Progenitor cell of endocrine pancreas (in vitro differentiated cells): ENCODE measurements around the gene ELOVL6. TPM values are rescaled to one million over a fixed set of nuclear protein-coding genes. Genes with fewer than 3 reads are reported as not detected.

Experiments
- DNase-seq: peaks from one replicate; pipeline ENCODE4 v3.0.0; 2021; ENCODE audit warnings: low spot score; ENCODE audit not compliant: unreplicated experiment
- H3K27ac Mint-ChIP-seq: 2 replicates; pipeline ENCODE4 v1.8.0; 2021; ENCODE audit warnings: mild to moderate bottlenecking, moderate library complexity, mixed read lengths
- H3K27me3 Mint-ChIP-seq: 2 replicates; pipeline ENCODE4 v1.8.0; 2021; ENCODE audit warnings: mixed read lengths
- H3K36me3 Mint-ChIP-seq: 2 replicates; pipeline ENCODE4 v1.8.0; 2022; ENCODE audit warnings: mixed read lengths; ENCODE audit not compliant: insufficient read depth
- H3K4me1 Mint-ChIP-seq: 2 replicates; pipeline ENCODE4 v1.8.0; 2021; ENCODE audit warnings: low read depth, mixed read lengths
- H3K4me3 Mint-ChIP-seq: 2 replicates; pipeline ENCODE4 v1.8.0; 2021; ENCODE audit warnings: low read depth, mild to moderate bottlenecking, moderate library complexity, mixed read lengths
- H3K9me3 Mint-ChIP-seq: 2 replicates; pipeline ENCODE4 v1.8.0; 2021; ENCODE audit warnings: low read depth, mixed read lengths
- total RNA-seq: library from RNA; stranded (reverse); gene quantifications from 2 replicates; pipeline ENCODE4 v1.2.1, GENCODE V29; 2021
- TF ChIP-seq, protein P1 (sequence below): fragments of 200-600 bp; sonication (generic); IDR thresholded peaks from one replicate; pipeline ENCODE4 v1.5.0; 2021; ENCODE audit warnings: antibody characterized with exemption, mild to moderate bottlenecking; ENCODE audit not compliant: unreplicated experiment

Gene ELOVL6
- total RNA-seq, 1 donor from 2014 or later, result 34.3 TPM

DNA sequence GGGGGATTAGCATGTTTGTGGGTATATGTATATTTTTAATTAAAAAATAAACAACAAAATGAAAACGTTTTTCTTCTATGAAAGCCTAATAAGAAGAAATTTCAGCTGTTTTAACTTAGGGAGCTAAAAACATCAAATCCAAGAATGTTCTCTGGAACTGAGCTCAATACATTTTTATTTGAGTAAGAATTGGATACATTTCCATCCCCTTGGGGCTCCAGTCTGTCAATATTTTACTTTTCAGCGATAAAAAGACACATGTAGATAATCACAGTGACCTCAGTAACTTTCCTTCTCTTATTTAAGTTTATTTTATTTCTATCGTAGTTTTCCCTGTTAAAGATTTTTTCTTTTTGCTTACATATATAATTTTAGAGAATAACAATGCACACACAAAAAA, 59.3 kb downstream of the ELOVL6 start:
- H3K9me3 Mint-ChIP-seq, result no peaks in the 10 kb centered on the region
- no peak overlapping the region for H3K4me3 Mint-ChIP-seq
- TF ChIP-seq, protein P1, sequence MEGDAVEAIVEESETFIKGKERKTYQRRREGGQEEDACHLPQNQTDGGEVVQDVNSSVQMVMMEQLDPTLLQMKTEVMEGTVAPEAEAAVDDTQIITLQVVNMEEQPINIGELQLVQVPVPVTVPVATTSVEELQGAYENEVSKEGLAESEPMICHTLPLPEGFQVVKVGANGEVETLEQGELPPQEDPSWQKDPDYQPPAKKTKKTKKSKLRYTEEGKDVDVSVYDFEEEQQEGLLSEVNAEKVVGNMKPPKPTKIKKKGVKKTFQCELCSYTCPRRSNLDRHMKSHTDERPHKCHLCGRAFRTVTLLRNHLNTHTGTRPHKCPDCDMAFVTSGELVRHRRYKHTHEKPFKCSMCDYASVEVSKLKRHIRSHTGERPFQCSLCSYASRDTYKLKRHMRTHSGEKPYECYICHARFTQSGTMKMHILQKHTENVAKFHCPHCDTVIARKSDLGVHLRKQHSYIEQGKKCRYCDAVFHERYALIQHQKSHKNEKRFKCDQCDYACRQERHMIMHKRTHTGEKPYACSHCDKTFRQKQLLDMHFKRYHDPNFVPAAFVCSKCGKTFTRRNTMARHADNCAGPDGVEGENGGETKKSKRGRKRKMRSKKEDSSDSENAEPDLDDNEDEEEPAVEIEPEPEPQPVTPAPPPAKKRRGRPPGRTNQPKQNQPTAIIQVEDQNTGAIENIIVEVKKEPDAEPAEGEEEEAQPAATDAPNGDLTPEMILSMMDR, result no peak
- H3K36me3 Mint-ChIP-seq, result peaks cover 3% of the 10 kb centered on the region
- H3K27me3 Mint-ChIP-seq, result peaks cover 10% of the 10 kb centered on the region
- peaks cover 29% of the 10 kb centered on the region for H3K4me1 Mint-ChIP-seq
- no peak for DNase-seq
- no peak overlapping the region for H3K27ac Mint-ChIP-seq

DNA sequence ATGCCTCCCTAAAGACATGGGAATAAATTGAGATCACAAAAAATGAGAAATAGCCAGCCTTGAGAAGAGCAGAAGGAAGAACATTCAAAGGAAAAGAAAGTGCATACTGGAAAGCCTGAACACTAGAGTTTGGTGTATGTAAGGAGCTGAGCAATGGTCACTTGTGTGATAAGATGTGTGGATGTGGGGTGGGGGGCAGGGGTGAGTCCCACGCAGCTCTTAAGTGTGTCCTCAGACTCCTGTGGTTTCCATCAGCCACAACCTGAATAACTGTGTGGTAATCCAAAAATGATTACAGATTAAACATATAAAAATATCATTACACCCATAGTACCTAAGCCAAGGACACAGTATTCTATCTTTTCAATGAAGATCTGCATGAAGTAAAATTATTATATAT, 59.9 kb downstream of the ELOVL6 start:
- TF ChIP-seq, protein P1, result no peak
- Mint-ChIP-seq H3K27ac (no peak overlapping the region), H3K36me3 (peaks cover 3% of the 10 kb centered on the region), H3K9me3 (no peaks in the 10 kb centered on the region), H3K27me3 (peaks cover 10% of the 10 kb centered on the region), H3K4me1 (peaks cover 31% of the 10 kb centered on the region), H3K4me3 (no peak overlapping the region)
- no peak for DNase-seq

DNA sequence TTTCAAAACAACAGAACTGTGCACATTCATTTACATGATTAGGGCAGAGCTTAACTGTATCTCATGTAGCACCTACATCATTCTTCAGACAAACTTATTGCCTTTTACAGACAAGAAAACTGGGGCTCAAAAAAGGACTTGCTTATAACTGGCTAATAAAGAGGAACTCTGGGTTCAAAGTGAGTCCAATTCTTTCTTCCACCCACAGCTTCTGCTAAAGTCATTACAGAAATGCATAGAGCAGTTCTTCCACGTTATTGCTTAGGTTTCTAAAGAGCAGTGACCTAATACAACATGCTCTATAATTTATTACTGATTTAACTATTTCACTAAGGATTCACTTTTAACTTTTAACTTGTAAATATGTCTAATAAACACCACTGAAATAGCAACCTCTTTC, 60.6 kb downstream of the ELOVL6 start:
- TF ChIP-seq, protein P1, result no peak
- peaks cover 39% of the 10 kb centered on the region for H3K4me1 Mint-ChIP-seq
- peaks cover 3% of the 10 kb centered on the region for H3K36me3 Mint-ChIP-seq
- no peak overlapping the region for H3K27ac Mint-ChIP-seq
- H3K27me3 Mint-ChIP-seq, result peaks cover 12% of the 10 kb centered on the region
- no peaks in the 10 kb centered on the region for H3K9me3 Mint-ChIP-seq
- no peak overlapping the region for H3K4me3 Mint-ChIP-seq
- no peak for DNase-seq

DNA sequence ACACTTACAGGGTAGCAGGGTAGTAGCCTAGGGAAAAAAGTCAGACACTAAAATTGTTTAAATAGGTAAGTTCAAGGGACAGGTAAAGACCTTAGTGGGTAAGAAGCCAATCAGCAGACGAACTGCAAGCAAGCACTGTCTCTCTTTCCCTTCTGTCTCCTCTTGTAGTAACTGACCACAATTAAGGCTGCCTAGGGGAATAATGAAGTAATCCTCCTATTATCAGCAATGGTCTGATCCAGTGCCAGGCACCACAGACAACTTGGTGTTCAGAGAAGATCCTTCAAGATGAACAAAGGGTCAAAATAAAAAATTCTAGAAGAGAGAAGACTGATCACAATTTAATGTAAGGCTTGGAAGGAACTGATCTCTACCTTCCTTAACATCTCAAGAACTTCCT, 62.9 kb downstream of the ELOVL6 start:
- Mint-ChIP-seq H3K4me3 (no peak overlapping the region), H3K9me3 (no peaks in the 10 kb centered on the region), H3K27ac (no peak overlapping the region), H3K4me1 (peaks cover 40% of the 10 kb centered on the region), H3K36me3 (peaks cover 4% of the 10 kb centered on the region), H3K27me3 (peaks cover 24% of the 10 kb centered on the region)
- TF ChIP-seq, protein P1, result no peak
- no peak for DNase-seq

DNA sequence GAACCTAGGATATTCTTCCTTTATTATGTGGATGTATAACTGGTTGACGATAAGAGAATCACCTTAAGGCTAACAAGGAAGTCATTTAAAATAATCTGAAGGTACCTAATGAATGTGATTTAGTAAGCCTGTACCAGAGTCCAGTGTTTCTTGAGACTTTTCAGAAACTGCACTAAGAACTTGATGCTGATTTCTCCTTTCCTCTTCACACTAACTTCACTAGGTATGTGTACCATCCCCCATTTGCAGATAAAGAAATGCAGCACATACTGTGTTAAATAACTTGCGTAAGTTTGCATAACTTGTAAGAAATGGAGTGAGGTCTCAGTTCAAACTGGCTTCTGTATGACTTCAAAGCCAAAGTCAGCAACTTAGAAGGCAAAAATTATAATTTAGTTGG, 63.3 kb downstream of the ELOVL6 start:
- Mint-ChIP-seq H3K36me3 (peaks cover 4% of the 10 kb centered on the region), H3K9me3 (no peaks in the 10 kb centered on the region), H3K27ac (no peak overlapping the region), H3K27me3 (peaks cover 24% of the 10 kb centered on the region), H3K4me3 (no peak overlapping the region), H3K4me1 (peaks cover 39% of the 10 kb centered on the region)
- DNase-seq, result no peak
- TF ChIP-seq, protein P1, result no peak
